Uterus (tissue), 2 donors: ENCODE measurements around the gene COPS8.

Experiments
- CTCF ChIP-seq, 4 experiments: fragments of 200-600 bp in 2 of 4; fragments of 450-650 bp in 2 of 4; sonication (generic) in 2 of 4; IDR thresholded peaks; one replicate each; pipeline ENCODE4 v1.5.1; 2016 to 2019; ENCODE audit warnings: antibody characterized with exemption in 4 of 4, mild to moderate bottlenecking in 2 of 4, moderate library complexity in 1 of 4
- POLR2A ChIP-seq, 2 donors: fragments of 450-650 bp; IDR thresholded peaks; one replicate each; pipeline ENCODE4 v1.6.1; 2016; ENCODE audit warnings: antibody characterized with exemption in 2 of 2, mild to moderate bottlenecking in 1 of 2, moderate library complexity in 1 of 2

- TF ChIP-seq CTCF (IDR thresholded peaks at IDR 0.05) (no peak), POLR2A (IDR thresholded peaks at IDR 0.05) (no peak)
Observed at GRCh38 chr2:237126519-237127174, 41.0 kb downstream of the COPS8 start.
